Tibial artery (tissue), 4 donors: ENCODE results near the gene MARK1.

Experiments
- DNase-seq, 2 donors: peaks; one replicate each; pipeline ENCODE4 v3.0.0-alpha.2; 2019
- H3K27ac ChIP-seq, 2 donors: fragments of 200-600 bp; sonication (generic) in 1 of 2; 1 replicate in 1 of 2; 2 replicates in 1 of 2; pipeline ENCODE4 v1.5.1; 2018 to 2019; ENCODE audit warnings: mild to moderate bottlenecking in 1 of 2
- H3K27me3 ChIP-seq, 2 donors: fragments of 200-600 bp; sonication (generic) in 1 of 2; one replicate each; pipeline versions ENCODE4 v1.5.1 to v1.6.0; 2016 to 2019
- H3K36me3 ChIP-seq, 3 donors: fragments of 200-600 bp; sonication (generic) in 2 of 3; one replicate each; pipeline ENCODE4 v1.5.1; 2016 to 2019; ENCODE audit warnings: mild to moderate bottlenecking in 2 of 3
- H3K4me1 ChIP-seq, 4 donors: fragments of 200-600 bp; sonication (generic) in 2 of 4; 1 replicate in 3 of 4; 2 replicates in 1 of 4; pipeline ENCODE4 v1.5.1; 2016 to 2019
- H3K4me3 ChIP-seq, 2 donors: fragments of 200-600 bp; sonication (generic) in 1 of 2; 1 replicate in 1 of 2; 2 replicates in 1 of 2; pipeline ENCODE4 v1.5.1; 2018 to 2019; ENCODE audit warnings: mild to moderate bottlenecking in 2 of 2
- H3K9me3 ChIP-seq, 3 donors: fragments of 200-600 bp; sonication (generic) in 1 of 3; one replicate each; pipeline ENCODE4 v1.5.1; 2016 to 2019
- intact Hi-C: fragments of 100-400 bp; cut with DNase I; formaldehyde crosslinking; loops from one replicate; pipeline ENCODE4 v1.15.0; 2023; ENCODE audit warnings: low total_unique reads
- TF ChIP-seq, protein P1 (sequence below), 2 experiments: fragments of 200-600 bp in 1 of 2; fragments of 450-650 bp in 1 of 2; IDR thresholded peaks; one replicate each; pipeline ENCODE4 v1.5.1; 2017 to 2019; ENCODE audit warnings: antibody characterized with exemption in 2 of 2, mild to moderate bottlenecking in 1 of 2, moderate library complexity in 1 of 2

Gene MARK1

DNA sequence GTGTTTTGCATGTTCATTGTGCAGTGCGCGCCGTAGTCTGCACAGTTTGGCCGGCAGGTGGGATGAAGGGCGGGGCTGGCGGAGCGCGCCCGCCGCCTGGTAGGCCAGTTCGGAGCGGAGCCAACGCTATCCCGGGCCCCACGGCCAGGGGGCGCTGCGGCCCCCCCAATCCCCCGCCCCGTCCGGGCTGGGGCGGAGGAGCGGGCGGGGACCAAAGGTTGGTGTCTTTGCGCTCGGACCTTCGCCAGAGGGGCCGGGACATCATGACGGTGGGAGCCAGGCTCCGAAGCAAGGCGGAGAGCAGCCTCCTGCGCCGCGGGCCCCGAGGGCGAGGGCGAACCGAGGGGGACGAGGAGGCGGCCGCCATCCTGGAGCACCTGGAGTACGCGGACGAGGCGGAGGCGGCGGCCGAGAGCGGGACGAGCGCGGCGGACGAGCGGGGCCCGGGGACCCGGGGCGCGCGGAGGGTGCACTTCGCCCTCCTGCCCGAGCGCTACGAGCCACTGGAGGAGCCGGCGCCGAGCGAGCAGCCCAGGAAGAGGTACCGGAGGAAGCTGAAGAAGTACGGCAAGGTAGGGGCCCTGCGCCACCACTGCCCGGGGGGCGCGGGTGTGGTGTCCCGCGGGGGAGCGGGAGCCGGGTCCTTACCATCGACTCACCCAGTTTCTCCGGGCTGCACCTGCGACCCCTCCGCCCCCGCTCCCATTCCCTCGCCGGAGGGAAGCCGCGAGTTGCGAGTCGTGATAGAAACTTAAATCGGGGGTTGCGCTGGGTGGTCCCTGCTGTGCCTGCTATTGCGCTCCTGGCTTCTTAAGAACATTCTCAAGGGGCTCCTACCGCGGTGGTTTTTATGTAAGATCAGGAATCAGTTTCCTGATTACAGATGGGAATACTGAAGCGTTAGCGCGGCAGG lies 162.5 kb downstream of the MARK1 start, which contains the start of gene C1orf115:
Gene C1orf115, plus strand, starts transcription at position 224 of the 913 bp plus-strand sequence. Its CDS starts 40 bp downstream, at position 264.
- Histone ChIP-seq H3K27ac (peak within 1 kb of the TSS; percentile 36 to 41), H3K4me1 (peaks cover 0 to 15% (median 5%) of the 10 kb centered on the region in 4 donors), H3K27me3 (no peaks in the 10 kb centered on the region), H3K9me3 (no peaks in the 10 kb centered on the region), H3K4me3 (peak within 1 kb of the TSS; percentile 66 to 70), H3K36me3 (no peaks in the 10 kb centered on the region)
- TF ChIP-seq, protein P1, sequence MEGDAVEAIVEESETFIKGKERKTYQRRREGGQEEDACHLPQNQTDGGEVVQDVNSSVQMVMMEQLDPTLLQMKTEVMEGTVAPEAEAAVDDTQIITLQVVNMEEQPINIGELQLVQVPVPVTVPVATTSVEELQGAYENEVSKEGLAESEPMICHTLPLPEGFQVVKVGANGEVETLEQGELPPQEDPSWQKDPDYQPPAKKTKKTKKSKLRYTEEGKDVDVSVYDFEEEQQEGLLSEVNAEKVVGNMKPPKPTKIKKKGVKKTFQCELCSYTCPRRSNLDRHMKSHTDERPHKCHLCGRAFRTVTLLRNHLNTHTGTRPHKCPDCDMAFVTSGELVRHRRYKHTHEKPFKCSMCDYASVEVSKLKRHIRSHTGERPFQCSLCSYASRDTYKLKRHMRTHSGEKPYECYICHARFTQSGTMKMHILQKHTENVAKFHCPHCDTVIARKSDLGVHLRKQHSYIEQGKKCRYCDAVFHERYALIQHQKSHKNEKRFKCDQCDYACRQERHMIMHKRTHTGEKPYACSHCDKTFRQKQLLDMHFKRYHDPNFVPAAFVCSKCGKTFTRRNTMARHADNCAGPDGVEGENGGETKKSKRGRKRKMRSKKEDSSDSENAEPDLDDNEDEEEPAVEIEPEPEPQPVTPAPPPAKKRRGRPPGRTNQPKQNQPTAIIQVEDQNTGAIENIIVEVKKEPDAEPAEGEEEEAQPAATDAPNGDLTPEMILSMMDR (IDR thresholded peaks at IDR 0.05) = peak; percentile 91 to 99
- intact Hi-C loops = loop anchor here (5.0 kb wide), 1 partner anchor 42 kb away; no protein-coding TSS in a partner anchor
- peak; percentile 66 to 80 for DNase-seq

- TF ChIP-seq, protein P1 (IDR thresholded peaks at IDR 0.05) = no peak
- Histone ChIP-seq H3K4me1 (peaks cover 0 to 15% (median 5%) of the 10 kb centered on the region in 4 donors), H3K9me3 (no peaks in the 10 kb centered on the region), H3K4me3 (peak overlapping the region; percentile 66 to 70), H3K27ac (peak overlapping the region in 1 of 2 donors; percentile 41), H3K27me3 (no peaks in the 10 kb centered on the region), H3K36me3 (no peaks in the 10 kb centered on the region)
- intact Hi-C loops = loop anchor here (5.0 kb wide), 1 partner anchor 41 kb away; no protein-coding TSS in a partner anchor
- DNase-seq = no peak
These were observed 163.2 kb downstream of the MARK1 start for GRCh38 chr1:220691053-220691684.

GRCh38 chr1:220692436-220693228 lies 164.7 kb downstream of the MARK1 start:
- peaks cover 0 to 12% (median 5%) of the 10 kb centered on the region in 3 donors for H3K36me3 ChIP-seq
- DNase-seq = no peak
- no peaks in the 10 kb centered on the region for H3K9me3 ChIP-seq
- H3K27ac ChIP-seq = no peak overlapping the region
- TF ChIP-seq, protein P1 (IDR thresholded peaks at IDR 0.05) = no peak
- H3K27me3 ChIP-seq = no peaks in the 10 kb centered on the region
- no peak overlapping the region for H3K4me3 ChIP-seq
- intact Hi-C loops = loop anchor here (5.0 kb wide), 1 partner anchor 40 kb away; no protein-coding TSS in a partner anchor
- peaks cover 0 to 15% (median 5%) of the 10 kb centered on the region in 4 donors for H3K4me1 ChIP-seq

GRCh38 chr1:220694866-220695382 lies 167.0 kb downstream of the MARK1 start:
- peaks cover 0 to 11% (median 5%) of the 10 kb centered on the region in 4 donors for H3K4me1 ChIP-seq
- no peaks in the 10 kb centered on the region for H3K9me3 ChIP-seq
- no peak overlapping the region for H3K4me3 ChIP-seq
- intact Hi-C loops = loop anchor here (5.0 kb wide), 1 partner anchor 37 kb away; no protein-coding TSS in a partner anchor
- peaks cover 0 to 18% (median 5%) of the 10 kb centered on the region in 3 donors for H3K36me3 ChIP-seq
- no peak for DNase-seq
- H3K27me3 ChIP-seq = no peaks in the 10 kb centered on the region
- TF ChIP-seq, protein P1 (IDR thresholded peaks at IDR 0.05) = no peak
- no peak overlapping the region for H3K27ac ChIP-seq

DNA sequence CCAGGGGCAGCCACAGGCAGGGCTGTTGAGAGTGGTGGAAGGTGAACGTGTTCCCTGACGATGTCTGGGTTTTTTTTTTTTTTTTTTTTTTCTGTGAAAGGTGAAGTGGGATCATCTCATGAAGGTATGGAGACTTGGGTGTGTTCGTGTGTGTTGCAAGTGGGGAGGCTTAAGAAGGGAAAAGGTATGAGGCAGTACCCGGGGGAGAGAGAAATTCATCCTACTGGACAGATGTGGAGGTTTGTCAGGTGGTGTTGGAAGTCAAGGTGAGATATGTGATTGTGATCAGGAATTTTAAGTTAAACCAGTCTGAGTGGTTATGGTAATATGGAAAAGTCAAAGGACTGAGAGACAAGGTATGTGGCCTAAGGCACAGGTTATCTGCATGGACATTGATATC lies 167.5 kb downstream of the MARK1 start:
- Histone ChIP-seq H3K27ac (no peak overlapping the region), H3K4me1 (peaks cover 0 to 10% (median 4%) of the 10 kb centered on the region in 4 donors), H3K27me3 (no peaks in the 10 kb centered on the region), H3K9me3 (no peaks in the 10 kb centered on the region), H3K36me3 (peaks cover 0 to 18% (median 5%) of the 10 kb centered on the region in 3 donors), H3K4me3 (no peak overlapping the region)
- intact Hi-C loops = no loop called here
- no peak for DNase-seq
- TF ChIP-seq, protein P1 (IDR thresholded peaks at IDR 0.05) = no peak
